ENCODE measurements around the gene BFSP1. TPM values are rescaled to one million over a fixed set of nuclear protein-coding genes. Genes with fewer than 3 reads are reported as not detected.
A peak's percentile ranks its signal among the peaks of the same experiment; 100 is the strongest.

Gene BFSP1
- total RNA-seq, 1 donor from 2014 or later: 3.9 TPM

DNA sequence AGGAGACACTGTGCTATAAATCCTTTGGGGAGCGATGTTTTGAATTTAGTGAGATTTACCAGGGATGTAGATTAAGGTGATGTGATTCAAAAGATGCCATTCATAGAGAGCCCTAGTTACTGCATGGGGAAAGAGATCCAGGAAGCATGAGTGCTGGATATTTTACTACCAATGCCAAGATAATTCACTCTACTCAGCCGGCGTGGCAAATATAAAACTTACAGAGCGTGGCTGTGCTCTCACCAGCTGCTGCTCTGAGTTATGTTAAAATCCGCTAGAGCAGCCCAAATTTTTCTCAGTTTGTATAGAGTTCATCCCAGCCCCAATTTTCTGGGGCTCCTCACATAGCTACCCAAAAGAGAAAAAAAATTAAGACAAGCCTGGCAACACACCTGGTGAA, 48.6 kb downstream of the BFSP1 start:
- TF ChIP-seq, protein P1, sequence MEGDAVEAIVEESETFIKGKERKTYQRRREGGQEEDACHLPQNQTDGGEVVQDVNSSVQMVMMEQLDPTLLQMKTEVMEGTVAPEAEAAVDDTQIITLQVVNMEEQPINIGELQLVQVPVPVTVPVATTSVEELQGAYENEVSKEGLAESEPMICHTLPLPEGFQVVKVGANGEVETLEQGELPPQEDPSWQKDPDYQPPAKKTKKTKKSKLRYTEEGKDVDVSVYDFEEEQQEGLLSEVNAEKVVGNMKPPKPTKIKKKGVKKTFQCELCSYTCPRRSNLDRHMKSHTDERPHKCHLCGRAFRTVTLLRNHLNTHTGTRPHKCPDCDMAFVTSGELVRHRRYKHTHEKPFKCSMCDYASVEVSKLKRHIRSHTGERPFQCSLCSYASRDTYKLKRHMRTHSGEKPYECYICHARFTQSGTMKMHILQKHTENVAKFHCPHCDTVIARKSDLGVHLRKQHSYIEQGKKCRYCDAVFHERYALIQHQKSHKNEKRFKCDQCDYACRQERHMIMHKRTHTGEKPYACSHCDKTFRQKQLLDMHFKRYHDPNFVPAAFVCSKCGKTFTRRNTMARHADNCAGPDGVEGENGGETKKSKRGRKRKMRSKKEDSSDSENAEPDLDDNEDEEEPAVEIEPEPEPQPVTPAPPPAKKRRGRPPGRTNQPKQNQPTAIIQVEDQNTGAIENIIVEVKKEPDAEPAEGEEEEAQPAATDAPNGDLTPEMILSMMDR (conservative IDR thresholded peaks at IDR 0.05): no peak
- Mint-ChIP-seq H3K27me3 (ENCODE audit: low read depth) (peaks cover 3% of the 10 kb centered on the region), H3K27ac (ENCODE audit: unreplicated experiment) (no peak overlapping the region), H3K9me3 (no peaks in the 10 kb centered on the region), H3K36me3 (ENCODE audit: low read depth) (no peaks in the 10 kb centered on the region), H3K4me1 (no peaks in the 10 kb centered on the region), H3K4me3 (no peak overlapping the region)
- DNase-seq (ENCODE audit: low read depth, low spot score): no peak

DNA sequence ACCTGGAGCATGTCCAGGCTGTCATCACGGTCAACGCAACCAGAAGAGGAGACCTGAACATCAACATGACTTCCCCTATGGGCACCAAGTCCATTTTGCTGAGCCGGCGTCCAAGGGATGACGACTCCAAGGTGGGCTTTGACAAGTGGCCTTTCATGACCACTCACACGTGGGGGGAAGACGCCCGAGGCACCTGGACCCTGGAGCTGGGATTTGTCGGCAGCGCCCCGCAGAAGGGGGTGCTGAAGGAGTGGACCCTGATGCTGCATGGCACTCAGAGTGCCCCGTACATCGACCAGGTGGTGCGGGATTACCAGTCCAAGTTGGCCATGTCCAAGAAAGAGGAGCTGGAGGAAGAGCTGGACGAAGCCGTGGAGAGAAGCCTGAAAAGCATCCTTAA, 49.5 kb downstream of the BFSP1 start:
- TF ChIP-seq, protein P1 (conservative IDR thresholded peaks at IDR 0.05): no peak
- Mint-ChIP-seq H3K36me3 (ENCODE audit: low read depth) (no peaks in the 10 kb centered on the region), H3K4me1 (no peaks in the 10 kb centered on the region), H3K27ac (ENCODE audit: unreplicated experiment) (no peak overlapping the region), H3K9me3 (no peaks in the 10 kb centered on the region), H3K4me3 (no peak overlapping the region), H3K27me3 (ENCODE audit: low read depth) (no peaks in the 10 kb centered on the region)
- DNase-seq (ENCODE audit: low read depth, low spot score): no peak

DNA sequence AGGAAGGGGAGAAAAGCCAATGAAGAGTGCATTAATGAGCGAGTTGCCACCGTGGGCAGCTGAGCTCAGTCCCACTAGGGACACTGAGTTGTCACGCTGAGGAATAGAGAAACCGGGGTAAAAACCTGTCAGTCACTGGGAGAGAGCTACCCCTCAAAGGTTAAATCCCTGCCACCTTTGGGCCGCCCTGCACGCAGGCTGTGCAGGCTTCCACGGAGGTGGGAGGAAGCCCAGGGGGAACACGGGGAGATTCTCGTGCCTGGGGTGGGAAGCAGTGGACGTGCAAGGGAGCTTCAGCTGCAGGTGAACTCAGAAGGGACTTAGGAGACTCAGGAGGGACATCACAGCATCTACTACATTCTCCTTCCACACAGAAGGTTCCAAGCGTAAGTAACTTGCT, 50.5 kb downstream of the BFSP1 start:
- Mint-ChIP-seq H3K9me3 (no peaks in the 10 kb centered on the region), H3K27me3 (ENCODE audit: low read depth) (no peaks in the 10 kb centered on the region), H3K27ac (ENCODE audit: unreplicated experiment) (peak overlapping the region; percentile 87), H3K4me1 (no peaks in the 10 kb centered on the region), H3K4me3 (no peak overlapping the region), H3K36me3 (ENCODE audit: low read depth) (no peaks in the 10 kb centered on the region)
- TF ChIP-seq, protein P1 (conservative IDR thresholded peaks at IDR 0.05): no peak
- DNase-seq (ENCODE audit: low read depth, low spot score): no peak

DNA sequence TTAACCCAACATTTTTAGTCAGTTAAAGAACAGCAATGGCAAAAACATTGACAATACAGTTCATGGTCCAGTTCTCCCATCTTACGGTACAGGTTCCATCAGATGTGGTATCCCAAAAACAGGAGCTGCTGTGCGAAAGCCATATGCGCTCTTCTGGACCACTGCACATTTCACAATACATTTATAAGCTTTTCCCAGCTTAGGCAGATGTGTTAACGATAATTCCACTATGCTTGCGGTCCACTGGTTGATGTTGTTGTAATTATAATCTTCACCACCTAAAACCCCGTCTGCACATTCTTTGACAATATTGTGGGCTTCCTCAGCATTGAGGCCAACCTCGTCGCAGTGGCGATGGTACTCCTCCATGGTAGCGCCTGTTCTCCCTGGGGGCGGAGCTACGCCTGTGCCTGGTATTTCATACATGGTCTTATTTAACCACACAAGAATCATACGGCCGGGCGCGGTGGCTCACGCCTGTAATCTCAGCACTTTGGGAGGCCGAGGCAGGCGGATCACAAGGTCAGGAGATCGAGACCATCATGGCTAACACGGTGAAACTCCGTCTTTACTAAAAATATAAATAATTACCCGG, 52.0 kb downstream of the BFSP1 start:
- no peak for DNase-seq (ENCODE audit: low read depth, low spot score)
- no peaks in the 10 kb centered on the region for H3K27me3 Mint-ChIP-seq (ENCODE audit: low read depth)

DNA sequence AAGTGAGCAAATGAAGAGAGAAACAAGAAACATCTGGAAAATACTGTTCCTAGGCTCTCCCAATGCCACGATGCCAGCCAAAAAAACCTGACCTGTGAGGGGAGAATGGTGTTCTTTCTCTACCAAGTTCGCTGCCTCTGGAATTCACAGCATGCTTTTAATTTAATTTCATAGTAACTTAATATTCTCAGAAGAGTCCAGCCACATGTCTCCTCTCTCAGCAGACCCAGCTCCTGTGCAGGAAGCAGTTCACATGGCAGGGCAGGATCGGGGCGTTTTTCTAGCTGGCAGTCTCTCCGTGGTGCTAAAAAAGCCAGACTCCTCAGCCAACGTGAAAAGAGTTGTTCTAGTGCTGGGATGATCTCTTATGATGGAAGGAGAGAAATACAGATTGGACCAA, 57.5 kb downstream of the BFSP1 start:
- DNase-seq (ENCODE audit: low read depth, low spot score): no peak
- no peaks in the 10 kb centered on the region for H3K36me3 Mint-ChIP-seq (ENCODE audit: low read depth)

More for the DNA sequence above, 52.0 kb downstream of the BFSP1 start:
- TF ChIP-seq, protein P1 (conservative IDR thresholded peaks at IDR 0.05): no peak
- H3K9me3 Mint-ChIP-seq: no peaks in the 10 kb centered on the region
- no peaks in the 10 kb centered on the region for H3K36me3 Mint-ChIP-seq (ENCODE audit: low read depth)
- no peak overlapping the region for H3K4me3 Mint-ChIP-seq
- no peaks in the 10 kb centered on the region for H3K4me1 Mint-ChIP-seq
- H3K27ac Mint-ChIP-seq (ENCODE audit: unreplicated experiment): no peak overlapping the region

More for the DNA sequence above, 57.5 kb downstream of the BFSP1 start:
- Mint-ChIP-seq H3K9me3 (no peaks in the 10 kb centered on the region), H3K27me3 (ENCODE audit: low read depth) (no peaks in the 10 kb centered on the region), H3K4me1 (no peaks in the 10 kb centered on the region), H3K27ac (ENCODE audit: unreplicated experiment) (no peak overlapping the region), H3K4me3 (no peak overlapping the region)
- TF ChIP-seq, protein P1 (conservative IDR thresholded peaks at IDR 0.05): no peak
